ENCODE results near the gene TMEM109. TPM values are rescaled to one million over a fixed set of nuclear protein-coding genes. Genes with fewer than 3 reads are reported as not detected.

The TMEM109 gene
- total RNA-seq, 3 donors from 2014 or later = 77.6 to 112 (median 77.7) TPM

- no peak overlapping the region for H3K4me3 ChIP-seq
- no peaks in the 10 kb centered on the region for H3K9me3 ChIP-seq
- H3K27ac ChIP-seq = no peak overlapping the region
- intact Hi-C loops (cut with DNase I; ENCODE audit: low total_unique reads) = no loop called here
- no peak for DNase-seq (ENCODE audit: low spot score in 2 of 2)
- H3K36me3 ChIP-seq = no peaks in the 10 kb centered on the region
- peaks cover 0 to 8% of the 10 kb centered on the region in 2 donors for H3K4me1 ChIP-seq
- TF ChIP-seq CTCF (IDR thresholded peaks at IDR 0.05) (no peak), POLR2A (IDR thresholded peaks at IDR 0.05) (no peak), POLR2AphosphoS5 (IDR thresholded peaks at IDR 0.05) (no peak)
- H3K27me3 ChIP-seq = no peaks in the 10 kb centered on the region
Measured at GRCh38 chr11:60939301-60939700, 25.3 kb downstream of the TMEM109 start.

GRCh38 chr11:60939855-60940254 is 25.9 kb downstream of the TMEM109 start:
- Histone ChIP-seq H3K36me3 (no peaks in the 10 kb centered on the region), H3K4me3 (no peak overlapping the region), H3K27ac (no peak overlapping the region), H3K27me3 (no peaks in the 10 kb centered on the region), H3K4me1 (peaks cover 0 to 8% of the 10 kb centered on the region in 2 donors), H3K9me3 (no peaks in the 10 kb centered on the region)
- no peak for DNase-seq (ENCODE audit: low spot score in 2 of 2)
- TF ChIP-seq CTCF (IDR thresholded peaks at IDR 0.05) (no peak), POLR2A (IDR thresholded peaks at IDR 0.05) (no peak), POLR2AphosphoS5 (IDR thresholded peaks at IDR 0.05) (no peak)
- intact Hi-C loops (cut with DNase I; ENCODE audit: low total_unique reads) = no loop called here

- no peak for TF ChIP-seq CTCF (IDR thresholded peaks at IDR 0.05)
- TF ChIP-seq POLR2AphosphoS5 (IDR thresholded peaks at IDR 0.05) = no peak
- TF ChIP-seq POLR2A (IDR thresholded peaks at IDR 0.05) = no peak
- intact Hi-C loops (cut with DNase I; ENCODE audit: low total_unique reads) = no loop called here
- Histone ChIP-seq H3K4me3 (no peak overlapping the region), H3K27ac (peak overlapping the region; percentile 74 to 80), H3K36me3 (no peaks in the 10 kb centered on the region), H3K4me1 (peaks cover 0 to 8% of the 10 kb centered on the region in 2 donors), H3K27me3 (no peaks in the 10 kb centered on the region), H3K9me3 (no peaks in the 10 kb centered on the region)
- no peak for DNase-seq (ENCODE audit: low spot score in 2 of 2)
Measured at GRCh38 chr11:60941371-60942119, 27.6 kb downstream of the TMEM109 start.

GRCh38 chr11:60942219-60942618 is 28.3 kb downstream of the TMEM109 start:
- Histone ChIP-seq H3K4me1 (peaks cover 0 to 8% of the 10 kb centered on the region in 2 donors), H3K27me3 (no peaks in the 10 kb centered on the region), H3K4me3 (no peak overlapping the region), H3K36me3 (no peaks in the 10 kb centered on the region), H3K9me3 (no peaks in the 10 kb centered on the region), H3K27ac (peak overlapping the region; percentile 74 to 80)
- TF ChIP-seq POLR2A (IDR thresholded peaks at IDR 0.05) (no peak), POLR2AphosphoS5 (IDR thresholded peaks at IDR 0.05) (no peak), CTCF (IDR thresholded peaks at IDR 0.05) (no peak)
- DNase-seq (ENCODE audit: low spot score in 2 of 2) = peak in 1 of 2 donors; percentile 73
- intact Hi-C loops (cut with DNase I; ENCODE audit: low total_unique reads) = no loop called here

GRCh38 chr11:60942970-60943565 is 29.1 kb downstream of the TMEM109 start:
- no peaks in the 10 kb centered on the region for H3K9me3 ChIP-seq
- H3K27me3 ChIP-seq = no peaks in the 10 kb centered on the region
- TF ChIP-seq POLR2AphosphoS5 (IDR thresholded peaks at IDR 0.05) (no peak), POLR2A (IDR thresholded peaks at IDR 0.05) (no peak), CTCF (IDR thresholded peaks at IDR 0.05) (no peak)
- no peaks in the 10 kb centered on the region for H3K36me3 ChIP-seq
- peaks cover 0 to 8% of the 10 kb centered on the region in 2 donors for H3K4me1 ChIP-seq
- DNase-seq (ENCODE audit: low spot score in 2 of 2) = peak in 1 of 2 donors; percentile 68
- intact Hi-C loops (cut with DNase I; ENCODE audit: low total_unique reads) = no loop called here
- H3K27ac ChIP-seq = peak overlapping the region; percentile 74 to 80
- no peak overlapping the region for H3K4me3 ChIP-seq
